Left renal pelvis (tissue), 4 donors: ENCODE results near the gene LGR6. TPM values are rescaled to one million over a fixed set of nuclear protein-coding genes. Genes with fewer than 3 reads are reported as not detected.

Source experiments
- DNase-seq, 4 donors: peaks; one replicate each; pipeline ENCODE4 v3.0.0-alpha.2; 2013; ENCODE audit warnings: low read depth in 4 of 4, low spot score in 3 of 4
- polyA plus RNA-seq, 4 donors: library from polyadenylated mRNA; unstranded; fragments of 120-200 nt; gene quantifications; one replicate each; pipeline ENCODE4 v1.2.1, GENCODE V29; 2013; ENCODE audit not compliant: insufficient read length in 4 of 4

Gene LGR6
- polyA plus RNA-seq, 4 donors, result 0.76 to 1.4 (median 0.82) TPM

DNA sequence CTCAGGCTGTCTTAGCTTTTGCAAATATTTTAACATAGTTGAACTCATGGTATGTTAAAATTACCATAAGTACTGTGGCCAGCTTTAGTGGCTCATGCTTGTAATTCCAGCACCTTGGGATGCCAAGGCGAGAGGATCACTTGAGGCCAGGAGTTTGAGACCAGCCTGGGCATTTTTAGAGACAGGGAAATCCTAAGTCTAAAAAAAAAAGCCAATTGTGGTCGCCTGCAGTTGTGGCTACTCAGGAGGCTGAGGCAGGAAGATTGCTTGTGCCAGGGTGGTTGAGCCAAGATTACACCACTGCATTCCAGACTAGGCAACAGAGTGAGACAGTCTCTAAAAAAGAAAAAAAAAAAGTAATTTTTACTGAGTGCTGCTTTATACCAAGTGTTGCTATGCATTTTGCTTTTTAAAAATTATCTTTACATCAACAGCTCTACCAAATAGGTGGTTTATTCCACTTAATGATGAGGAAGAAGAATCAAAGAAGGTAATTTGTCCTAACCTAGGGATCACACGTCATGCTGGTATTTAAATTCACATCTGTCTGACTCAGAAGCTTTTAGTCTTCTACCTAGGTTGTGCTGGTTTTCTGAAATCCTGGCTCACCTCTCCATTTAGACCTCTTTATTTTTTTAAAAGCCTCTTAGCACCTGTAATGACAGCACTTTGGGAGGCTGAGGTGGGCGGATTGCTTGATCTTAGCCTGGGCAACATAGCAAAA lies 171.7 kb downstream of the LGR6 start:
- no peak for DNase-seq

DNA sequence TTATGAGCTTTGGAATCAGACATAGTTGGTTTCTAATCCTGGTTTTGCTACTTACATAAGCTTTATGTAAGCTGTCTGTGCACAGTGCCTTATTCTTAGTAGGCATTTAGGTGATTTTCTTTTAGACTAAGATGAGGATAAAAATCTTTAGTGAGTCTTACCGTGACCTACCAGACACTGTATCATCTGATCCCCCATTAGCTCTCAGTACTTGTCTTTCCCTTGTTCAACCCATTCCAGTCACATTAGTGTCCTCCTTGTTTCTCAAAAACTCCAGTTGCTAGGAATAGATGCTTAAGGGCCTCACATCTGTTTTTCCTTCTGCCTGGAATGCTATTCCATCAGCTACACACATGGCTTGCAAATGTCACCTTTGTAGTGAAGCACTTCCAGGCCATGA lies 173.7 kb downstream of the LGR6 start:
- DNase-seq, result no peak

Other genes starting within 250 kb of the LGR6 start
- 1 to 10 TPM; 3.4 to 4.6 (median 4.6) TPM for gene LMOD1, start 247.3 kb upstream of the LGR6 start, polyA plus RNA-seq
- 10 to 100 TPM; 46.6 to 74.6 (median 63.2) TPM for gene TIMM17A, start 238.3 kb upstream of the LGR6 start, polyA plus RNA-seq
- gene RNPEP, start 211.2 kb upstream of the LGR6 start, polyA plus RNA-seq, result 10 to 100 TPM; 43.9 to 77.3 (median 55.9) TPM
- gene ELF3, start 183.2 kb upstream of the LGR6 start, polyA plus RNA-seq, result 100 to 1,000 TPM in 1 of 4 donors, 10 to 100 TPM in 2, 1 to 10 TPM in 1; 1.2 to 143 (median 66.5) TPM
- gene GPR37L1, start 70.9 kb upstream of the LGR6 start, polyA plus RNA-seq, result under 1 TPM; 0.07 to 0.16 (median 0.07) TPM
- 10 to 100 TPM; 44.2 to 52.3 (median 48.7) TPM for gene ARL8A, start 49.1 kb upstream of the LGR6 start, polyA plus RNA-seq
- gene PTPN7, start 33.2 kb upstream of the LGR6 start, polyA plus RNA-seq, result 1 to 10 TPM in 1 of 4 donors, under 1 TPM in 3; 0.69 to 1.8 (median 0.83) TPM
- 10 to 100 TPM; 27.1 to 37.7 (median 31.7) TPM for gene UBE2T, start 148.1 kb downstream of the LGR6 start, polyA plus RNA-seq
- gene PPP1R12B, start 154.9 kb downstream of the LGR6 start, polyA plus RNA-seq, result 10 to 100 TPM; 17.1 to 85.4 (median 23.1) TPM